Neuron (in vitro differentiated cells): ENCODE data around the gene ESRRG.
A peak's percentile ranks its signal among the peaks of the same experiment; 100 is the strongest.

Experiments
- H2AFZ ChIP-seq: one replicate; pipeline ENCODE4 v1.6.1; 2013; ENCODE audit warnings: low read depth, mild to moderate bottlenecking, inconsistent platforms, low read length, moderate library complexity
- H3K27me3 ChIP-seq: one replicate; pipeline ENCODE4 v1.6.1; 2013; ENCODE audit warnings: low read length; ENCODE audit not compliant: insufficient read depth
- H3K36me3 ChIP-seq: one replicate; pipeline ENCODE4 v1.6.1; 2013; ENCODE audit warnings: low read length; ENCODE audit not compliant: insufficient read depth
- H3K4me1 ChIP-seq: one replicate; pipeline ENCODE4 v1.6.1; 2013; ENCODE audit warnings: low read length; ENCODE audit not compliant: insufficient read depth
- H3K4me3 ChIP-seq: 2 replicates; pipeline ENCODE4 v1.5.1; 2013; ENCODE audit warnings: mild to moderate bottlenecking, low read length, moderate library complexity
- H3K9me3 ChIP-seq: one replicate; pipeline ENCODE4 v1.6.1; 2013; ENCODE audit warnings: low read length

Gene ESRRG

DNA sequence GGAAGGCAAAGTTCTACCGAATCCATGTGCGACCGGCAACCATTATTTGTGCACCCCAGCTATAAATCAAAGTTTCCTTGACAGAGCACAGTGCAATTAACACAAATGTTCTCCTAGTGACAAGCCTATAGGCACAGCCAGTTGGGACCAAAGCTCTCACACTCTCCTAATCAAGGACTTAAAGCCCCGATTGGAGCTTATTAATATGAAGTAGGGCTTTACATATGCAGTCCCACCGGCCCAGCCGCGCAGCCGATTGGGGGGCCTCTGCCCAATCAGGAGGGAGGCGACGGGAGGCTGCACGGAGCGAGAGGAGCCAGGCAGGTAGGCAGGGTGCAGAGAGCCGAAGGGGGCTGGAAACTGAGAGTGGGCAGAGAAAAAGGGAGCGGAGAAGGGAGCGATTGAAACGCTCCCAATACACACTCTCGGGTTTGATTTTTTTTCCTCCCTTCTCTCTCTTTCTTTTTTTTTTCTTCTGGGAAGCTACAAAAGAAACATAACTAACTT lies at the start of gene ESRRG:
Gene ESRRG, minus strand, starts transcription at position 156 of the 507 bp plus-strand sequence. Its CDS starts 130 bp downstream, at position 26.
- Histone ChIP-seq H3K9me3 (no peaks in the 10 kb centered on the region), H3K36me3 (no peaks in the 10 kb centered on the region), H2AFZ (peak within 1 kb of the TSS; percentile 96), H3K27me3 (no peaks in the 10 kb centered on the region), H3K4me3 (peak within 1 kb of the TSS; percentile 78), H3K4me1 (peaks cover 32% of the 10 kb centered on the region)

DNA sequence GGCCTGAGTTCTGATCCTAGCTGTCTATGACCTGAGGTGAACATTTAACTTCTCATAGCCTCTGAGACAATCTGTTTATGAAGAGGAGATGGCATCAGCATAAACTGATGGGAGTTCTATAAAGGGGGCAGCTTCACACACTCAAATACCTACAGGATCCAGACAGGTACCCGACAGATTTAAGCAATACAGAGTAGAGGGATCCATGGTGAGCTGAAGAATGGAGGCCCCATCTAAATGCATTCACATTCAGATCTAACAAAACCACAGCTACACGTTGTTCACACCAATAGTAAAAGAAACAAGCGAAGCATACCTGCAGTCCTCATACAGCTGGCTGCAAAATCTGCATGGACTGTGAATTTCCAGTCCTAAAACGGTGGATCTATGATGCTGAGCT lies 48.7 kb upstream of the ESRRG start:
- Histone ChIP-seq H3K36me3 (no peaks in the 10 kb centered on the region), H2AFZ (no peak overlapping the region), H3K27me3 (no peaks in the 10 kb centered on the region), H3K4me3 (no peak overlapping the region), H3K9me3 (no peaks in the 10 kb centered on the region), H3K4me1 (no peaks in the 10 kb centered on the region)

GRCh38 chr1:216766633-216767327 lies 43.6 kb upstream of the ESRRG start:
- Histone ChIP-seq H2AFZ (no peak overlapping the region), H3K4me3 (no peak overlapping the region), H3K27me3 (no peaks in the 10 kb centered on the region), H3K9me3 (no peaks in the 10 kb centered on the region), H3K4me1 (no peaks in the 10 kb centered on the region), H3K36me3 (no peaks in the 10 kb centered on the region)

DNA sequence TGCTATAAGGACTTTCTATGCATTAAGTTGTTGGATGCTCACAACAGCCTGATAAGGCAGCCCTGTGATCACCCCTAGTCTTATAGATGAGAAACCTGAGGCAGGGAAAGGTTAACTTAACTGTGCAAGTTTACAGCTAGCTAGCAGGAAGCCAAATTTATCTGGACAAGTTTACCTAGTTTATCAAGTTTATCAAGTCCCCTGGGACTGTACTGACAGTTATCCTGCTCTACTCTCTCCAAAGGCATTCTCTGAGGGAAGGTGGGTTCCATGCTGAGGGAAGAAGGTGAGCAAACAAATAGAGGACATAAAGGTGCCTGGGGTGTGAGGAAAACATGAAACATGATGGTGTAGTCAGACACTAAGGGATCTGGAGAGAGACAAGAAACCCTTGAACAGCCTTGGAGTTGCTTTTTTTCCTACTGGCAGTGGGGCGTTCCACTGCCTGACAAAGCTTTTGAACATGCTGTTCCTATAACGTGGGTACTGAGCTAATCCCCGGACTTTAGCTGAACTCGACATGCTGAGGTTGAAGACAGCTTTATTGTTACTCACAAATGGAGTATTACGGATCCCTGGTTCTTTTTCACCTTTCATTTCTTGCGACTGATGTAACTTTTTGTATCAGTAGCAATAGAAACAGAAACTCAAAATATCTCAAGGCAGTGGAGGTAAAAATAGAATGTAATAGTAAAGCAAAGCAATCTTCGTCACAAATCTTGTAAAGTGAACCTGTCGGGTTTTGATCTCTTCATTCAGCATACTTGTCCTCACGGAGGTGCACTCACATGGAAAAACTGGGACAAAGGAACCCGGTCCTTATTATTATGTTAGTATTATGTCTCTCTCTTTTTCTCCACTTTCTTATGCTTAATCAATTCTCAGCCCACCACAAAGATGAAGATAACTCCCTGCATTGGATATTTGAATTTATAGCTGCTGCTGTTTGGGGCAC lies 42.4 kb upstream of the ESRRG start:
- no peaks in the 10 kb centered on the region for H3K27me3 ChIP-seq
- no peaks in the 10 kb centered on the region for H3K9me3 ChIP-seq
- H3K4me1 ChIP-seq, result no peaks in the 10 kb centered on the region
- H2AFZ ChIP-seq, result no peak overlapping the region
- no peak overlapping the region for H3K4me3 ChIP-seq
- no peaks in the 10 kb centered on the region for H3K36me3 ChIP-seq

DNA sequence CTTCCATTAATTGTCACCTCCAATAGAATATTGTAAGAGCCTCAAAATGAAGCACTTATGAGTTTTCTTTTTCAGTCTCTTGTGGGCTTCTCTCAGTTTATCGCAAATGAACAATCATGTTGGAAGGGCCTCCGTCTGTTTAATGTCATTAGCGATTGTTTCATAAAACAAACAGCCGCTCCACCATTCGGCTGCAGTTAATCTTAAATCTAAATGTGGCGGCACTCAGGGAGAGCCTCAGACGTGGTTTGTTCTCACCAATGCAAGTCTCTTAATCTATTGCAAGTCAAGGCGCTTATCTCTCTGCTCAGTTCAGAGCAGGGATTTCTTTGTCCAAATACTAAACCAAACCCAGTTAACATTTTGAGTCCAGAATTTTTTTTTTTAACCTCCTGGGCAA lies 34.9 kb upstream of the ESRRG start:
- H3K36me3 ChIP-seq, result no peaks in the 10 kb centered on the region
- H3K4me3 ChIP-seq, result no peak overlapping the region
- no peak overlapping the region for H2AFZ ChIP-seq
- no peaks in the 10 kb centered on the region for H3K27me3 ChIP-seq
- H3K9me3 ChIP-seq, result no peaks in the 10 kb centered on the region
- H3K4me1 ChIP-seq, result no peaks in the 10 kb centered on the region

- H3K27me3 ChIP-seq, result no peaks in the 10 kb centered on the region
- H2AFZ ChIP-seq, result no peak overlapping the region
- H3K36me3 ChIP-seq, result no peaks in the 10 kb centered on the region
- no peaks in the 10 kb centered on the region for H3K9me3 ChIP-seq
- H3K4me1 ChIP-seq, result no peaks in the 10 kb centered on the region
- H3K4me3 ChIP-seq, result no peak overlapping the region
Observed at GRCh38 chr1:216757110-216757509, 33.9 kb upstream of the ESRRG start.

DNA sequence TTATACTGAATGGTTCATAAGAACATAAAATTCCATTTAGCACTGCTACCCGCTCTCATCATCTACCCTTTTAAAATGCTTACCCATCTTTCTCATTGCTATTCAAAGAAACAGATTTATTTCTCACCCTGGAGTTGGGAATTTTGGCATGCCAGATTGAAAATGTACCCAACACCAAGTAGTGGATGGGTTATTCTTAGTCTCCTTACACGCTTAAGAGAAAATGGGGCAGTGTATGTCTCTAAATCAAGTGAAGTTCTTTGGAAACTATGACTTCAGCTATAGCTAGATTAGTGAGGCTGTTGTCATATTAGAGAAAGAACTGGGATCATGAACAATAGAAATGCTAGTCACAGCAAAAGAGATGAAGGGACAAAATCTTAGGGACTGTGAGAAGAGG lies 27.7 kb upstream of the ESRRG start:
- H3K4me1 ChIP-seq, result peaks cover 17% of the 10 kb centered on the region
- H3K9me3 ChIP-seq, result no peaks in the 10 kb centered on the region
- H2AFZ ChIP-seq, result no peak overlapping the region
- H3K36me3 ChIP-seq, result no peaks in the 10 kb centered on the region
- no peak overlapping the region for H3K4me3 ChIP-seq
- no peaks in the 10 kb centered on the region for H3K27me3 ChIP-seq

DNA sequence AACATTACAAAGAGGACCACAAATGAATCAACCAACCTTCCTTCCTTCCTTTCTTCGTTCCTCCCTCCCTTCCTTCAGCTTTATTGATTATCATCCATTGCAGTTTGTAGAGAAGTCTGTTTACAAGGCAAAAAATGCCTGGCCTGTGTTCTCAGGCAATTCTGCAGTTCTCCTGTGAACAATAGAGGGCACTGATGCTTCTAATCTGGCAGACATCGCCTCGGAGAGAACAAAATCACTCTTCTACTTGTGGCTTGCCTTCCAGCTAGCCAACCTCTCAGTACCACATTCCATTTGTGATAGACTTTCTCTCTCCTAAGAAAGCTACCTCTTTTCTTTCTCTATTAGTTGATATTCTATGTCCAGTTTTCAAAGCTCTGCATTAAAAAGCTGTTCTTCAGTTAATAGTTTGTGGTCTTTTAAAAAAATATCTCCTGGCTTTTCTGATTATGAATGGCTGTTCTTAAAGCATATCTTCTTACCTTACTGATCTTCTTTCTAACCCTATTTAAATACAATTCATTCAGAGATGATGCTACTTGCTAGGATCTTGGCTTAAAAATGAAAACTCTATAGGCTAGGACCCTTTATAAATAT lies 26.9 kb upstream of the ESRRG start:
- Histone ChIP-seq H3K4me3 (no peak overlapping the region), H3K27me3 (no peaks in the 10 kb centered on the region), H3K4me1 (peaks cover 17% of the 10 kb centered on the region), H2AFZ (peak overlapping the region; percentile 11), H3K9me3 (no peaks in the 10 kb centered on the region), H3K36me3 (no peaks in the 10 kb centered on the region)

DNA sequence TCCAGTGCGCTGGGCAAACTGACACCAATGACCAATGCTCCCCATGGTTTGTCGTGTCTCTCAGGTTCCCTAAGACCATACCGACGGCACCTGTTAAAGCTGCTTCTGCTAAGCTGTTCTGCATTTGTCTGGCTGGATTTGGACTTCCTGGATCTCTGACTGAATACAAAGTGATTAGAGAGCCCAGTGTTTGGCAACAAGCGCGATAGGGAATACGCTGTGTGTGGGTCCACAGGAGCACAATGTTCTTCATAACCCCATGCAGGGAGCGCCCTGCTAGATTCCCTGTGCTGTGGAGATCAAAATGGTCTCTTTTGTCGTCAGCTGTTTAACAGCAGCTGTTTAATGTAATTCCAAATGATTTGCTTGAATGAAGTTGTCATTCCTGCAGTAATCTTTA lies 26.0 kb upstream of the ESRRG start:
- no peaks in the 10 kb centered on the region for H3K27me3 ChIP-seq
- H3K36me3 ChIP-seq, result no peaks in the 10 kb centered on the region
- H2AFZ ChIP-seq, result no peak overlapping the region
- no peak overlapping the region for H3K4me3 ChIP-seq
- H3K4me1 ChIP-seq, result peaks cover 17% of the 10 kb centered on the region
- H3K9me3 ChIP-seq, result no peaks in the 10 kb centered on the region

DNA sequence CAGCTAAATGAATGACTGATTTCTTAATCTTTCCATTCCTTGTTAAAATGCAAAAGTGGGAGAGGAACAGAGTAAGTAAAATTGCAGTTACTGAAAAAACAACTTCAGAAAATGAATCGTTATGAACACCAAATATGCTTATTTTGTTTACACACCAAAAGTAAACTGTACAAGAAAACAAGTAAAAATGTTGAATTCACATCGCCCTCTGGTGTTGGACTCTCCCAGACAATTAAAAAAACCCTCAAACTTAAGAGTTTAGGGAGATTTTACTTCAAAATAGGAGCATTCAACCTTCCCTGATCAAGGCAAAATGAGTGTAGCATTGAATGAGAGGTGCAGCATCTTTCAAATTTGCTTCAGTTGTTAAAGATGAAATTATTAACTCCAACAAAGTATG lies 19.4 kb upstream of the ESRRG start:
- Histone ChIP-seq H3K9me3 (no peaks in the 10 kb centered on the region), H3K27me3 (no peaks in the 10 kb centered on the region), H3K4me1 (peaks cover 21% of the 10 kb centered on the region), H3K4me3 (no peak overlapping the region), H2AFZ (no peak overlapping the region), H3K36me3 (no peaks in the 10 kb centered on the region)

DNA sequence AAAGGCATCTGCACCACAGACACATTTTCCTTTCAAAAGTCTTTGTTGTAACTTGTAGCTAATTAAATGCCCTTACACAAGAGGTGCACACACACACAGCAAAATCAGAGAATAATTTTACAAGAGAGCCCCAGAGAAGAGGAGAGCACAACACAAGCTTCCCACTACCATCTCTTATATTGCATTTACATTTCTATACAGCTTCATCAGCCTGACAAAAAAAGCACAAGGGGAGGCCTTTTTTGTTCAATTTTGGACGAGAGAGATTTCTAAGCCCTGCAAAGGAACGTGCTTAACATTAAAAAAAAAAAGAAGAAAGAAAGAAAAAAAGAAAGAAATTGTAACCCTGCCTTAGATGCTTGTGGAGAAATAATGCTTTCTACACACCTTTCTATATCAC lies 17.1 kb upstream of the ESRRG start:
- H3K36me3 ChIP-seq, result no peaks in the 10 kb centered on the region
- no peak overlapping the region for H3K4me3 ChIP-seq
- H3K27me3 ChIP-seq, result no peaks in the 10 kb centered on the region
- H3K4me1 ChIP-seq, result peaks cover 21% of the 10 kb centered on the region
- H3K9me3 ChIP-seq, result no peaks in the 10 kb centered on the region
- no peak overlapping the region for H2AFZ ChIP-seq

DNA sequence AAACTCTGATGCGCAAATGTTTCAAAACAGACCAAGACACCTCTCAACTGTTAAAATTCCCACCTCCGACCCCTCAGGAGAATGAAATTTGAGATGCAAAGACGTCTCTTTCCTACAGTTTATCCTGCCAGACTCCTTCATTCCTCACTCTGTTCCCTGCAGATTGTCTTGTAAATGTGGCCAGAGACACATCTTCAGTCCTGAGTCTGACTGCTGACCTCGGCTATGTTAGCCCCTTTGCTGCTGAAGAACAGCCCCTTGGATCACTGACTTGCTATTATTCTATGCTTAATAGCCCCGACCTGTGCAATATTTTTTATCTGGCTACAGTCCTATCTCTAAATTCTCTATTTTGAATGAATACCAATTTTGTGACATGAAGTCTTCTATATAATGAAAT lies 16.6 kb upstream of the ESRRG start:
- Histone ChIP-seq H3K4me3 (peak overlapping the region; percentile 13), H2AFZ (peak overlapping the region; percentile 65), H3K36me3 (no peaks in the 10 kb centered on the region), H3K27me3 (no peaks in the 10 kb centered on the region), H3K4me1 (peaks cover 21% of the 10 kb centered on the region), H3K9me3 (no peaks in the 10 kb centered on the region)

- Histone ChIP-seq H3K9me3 (no peaks in the 10 kb centered on the region), H3K27me3 (no peaks in the 10 kb centered on the region), H3K36me3 (no peaks in the 10 kb centered on the region), H3K4me3 (no peak overlapping the region), H2AFZ (no peak overlapping the region), H3K4me1 (no peaks in the 10 kb centered on the region)
Observed at GRCh38 chr1:216732121-216732520, 8.9 kb upstream of the ESRRG start.
